Suppressor macrophage treated with lipopolysaccharide for 1 hour (primary cell): ENCODE measurements around the gene MISP3.

Experiments
- DNase-seq, 3 donors: peaks; one replicate each; pipeline ENCODE4 v3.0.0-alpha.2; 2020 to 2022

Gene MISP3

DNA sequence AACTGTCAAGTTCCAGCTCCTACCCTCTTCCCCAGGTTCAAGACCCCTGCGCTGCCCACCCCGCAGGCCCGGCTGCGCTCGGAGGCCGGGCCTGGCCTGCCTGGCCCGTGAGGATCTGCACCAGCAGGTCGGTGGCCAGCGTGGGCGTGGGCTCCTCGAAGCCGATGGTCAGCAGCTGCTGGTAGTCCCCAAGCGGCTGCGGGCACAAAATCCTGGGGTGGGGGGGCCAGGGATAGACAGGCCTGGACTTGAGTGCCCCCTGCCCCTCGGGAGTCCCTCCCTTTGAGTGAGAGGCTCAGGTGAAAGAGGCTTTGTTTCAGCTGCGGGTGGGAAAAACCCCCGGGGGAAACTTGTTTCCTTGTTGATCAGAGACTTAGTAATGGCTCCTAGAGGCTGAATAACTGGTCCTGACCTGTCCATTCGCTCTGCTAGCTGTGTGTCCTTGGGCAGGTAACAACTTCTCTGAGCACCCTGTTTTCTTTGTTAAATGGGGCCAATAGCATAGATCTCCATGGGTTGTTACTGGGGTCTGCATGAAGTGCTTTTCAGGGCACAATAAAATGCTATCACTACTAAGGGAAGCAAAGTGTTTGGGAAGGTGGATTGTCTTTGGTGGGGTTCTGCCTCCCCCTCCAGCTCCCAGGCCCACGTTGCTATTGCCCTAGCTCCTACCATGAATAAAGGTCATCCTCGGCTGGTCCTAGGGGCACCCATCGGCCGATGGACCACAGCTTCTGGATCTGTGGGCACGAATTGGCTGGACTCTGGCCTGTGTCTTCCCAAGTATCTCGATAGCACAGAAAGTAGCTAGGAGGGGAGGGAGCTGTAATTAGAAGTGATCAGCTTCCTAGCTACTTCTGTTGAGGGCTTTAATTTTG, 9.4 kb downstream of the MISP3 start:
- peak; percentile 63 to 82 (median 66) for DNase-seq

DNA sequence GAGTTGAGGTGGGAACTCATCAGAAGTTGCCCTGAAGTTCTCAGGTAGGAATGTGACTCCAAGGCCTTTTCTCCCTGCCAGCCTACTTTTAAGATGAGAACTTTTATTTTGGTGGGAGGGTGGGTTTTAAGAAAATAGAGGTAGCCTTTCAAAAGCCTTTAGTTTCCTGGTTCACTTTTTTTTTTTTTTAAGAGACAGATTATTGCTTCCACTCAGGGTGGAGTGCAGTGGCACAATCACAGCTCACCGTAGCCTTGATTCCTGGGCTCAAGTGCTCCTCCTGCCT, 10.0 kb downstream of the MISP3 start:
- DNase-seq = no peak

GRCh38 chr19:14085309-14085995, 12.9 kb downstream of the MISP3 start, which contains the start of gene C19orf67:
TSS of gene C19orf67 (minus strand) at chr19:14085783. CDS start at chr19:14085627, 156 bp downstream.
- no peak for DNase-seq

DNA sequence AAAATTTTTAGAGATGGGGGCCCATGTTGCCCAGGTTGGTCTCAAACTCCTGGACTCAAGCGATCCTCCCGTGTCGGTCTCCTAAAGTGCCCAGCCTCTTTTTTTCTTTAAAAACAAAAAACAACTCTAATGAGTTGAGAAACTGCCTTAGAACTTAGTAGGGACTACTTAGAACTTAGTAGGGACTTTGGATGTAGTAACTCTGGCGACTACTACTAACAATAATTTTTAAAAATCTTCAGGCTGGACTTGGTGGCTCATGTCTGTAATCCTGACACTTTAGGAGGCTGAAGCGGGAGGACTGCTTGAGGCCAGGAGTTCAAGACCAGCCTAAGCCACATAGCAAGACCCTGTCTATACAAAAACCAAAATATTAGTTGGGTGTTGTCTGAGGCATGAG, 13.5 kb downstream of the MISP3 start:
- DNase-seq = no peak

DNA sequence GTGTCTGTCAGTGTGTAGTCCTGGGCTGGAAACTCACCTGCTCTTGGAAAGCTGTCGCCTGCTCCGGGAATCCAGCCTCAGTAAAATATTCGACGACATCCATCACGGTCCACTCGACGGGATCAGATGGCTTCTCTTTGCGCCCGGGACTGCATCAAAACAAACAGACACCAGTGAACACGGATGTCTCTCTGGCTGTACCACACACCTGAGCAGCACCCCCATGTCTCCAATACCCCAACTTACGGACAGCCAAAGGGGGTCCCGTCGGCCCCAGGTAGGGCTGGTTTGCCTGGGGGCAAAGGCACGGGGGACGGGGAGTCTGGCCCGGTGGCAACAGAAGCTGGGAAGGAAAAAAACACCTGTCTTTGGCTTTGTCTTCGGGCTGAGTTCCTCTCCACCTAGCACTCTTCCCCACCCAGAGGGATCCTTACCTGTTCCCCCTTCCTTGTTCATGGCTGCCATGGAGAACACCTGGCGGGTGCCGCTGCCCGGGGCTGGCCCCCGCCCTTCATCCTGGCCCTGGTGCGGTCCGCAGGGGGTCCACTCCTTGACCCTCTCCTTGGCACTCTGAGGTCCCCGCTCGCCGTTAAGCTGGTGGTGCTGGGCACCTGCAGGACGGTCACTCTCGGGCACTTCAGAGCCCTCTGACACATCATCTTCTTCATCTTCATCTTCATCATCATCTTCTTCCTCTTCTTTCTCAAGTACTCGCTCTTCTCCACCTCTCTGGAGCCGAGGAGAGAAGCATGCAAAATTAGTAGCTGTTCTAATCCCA, 16.2 kb downstream of the MISP3 start:
- no peak for DNase-seq

- DNase-seq = peak in 2 of 3 donors; percentile 20 to 22
Observed at GRCh38 chr19:14089412-14089661, 16.8 kb downstream of the MISP3 start.

DNA sequence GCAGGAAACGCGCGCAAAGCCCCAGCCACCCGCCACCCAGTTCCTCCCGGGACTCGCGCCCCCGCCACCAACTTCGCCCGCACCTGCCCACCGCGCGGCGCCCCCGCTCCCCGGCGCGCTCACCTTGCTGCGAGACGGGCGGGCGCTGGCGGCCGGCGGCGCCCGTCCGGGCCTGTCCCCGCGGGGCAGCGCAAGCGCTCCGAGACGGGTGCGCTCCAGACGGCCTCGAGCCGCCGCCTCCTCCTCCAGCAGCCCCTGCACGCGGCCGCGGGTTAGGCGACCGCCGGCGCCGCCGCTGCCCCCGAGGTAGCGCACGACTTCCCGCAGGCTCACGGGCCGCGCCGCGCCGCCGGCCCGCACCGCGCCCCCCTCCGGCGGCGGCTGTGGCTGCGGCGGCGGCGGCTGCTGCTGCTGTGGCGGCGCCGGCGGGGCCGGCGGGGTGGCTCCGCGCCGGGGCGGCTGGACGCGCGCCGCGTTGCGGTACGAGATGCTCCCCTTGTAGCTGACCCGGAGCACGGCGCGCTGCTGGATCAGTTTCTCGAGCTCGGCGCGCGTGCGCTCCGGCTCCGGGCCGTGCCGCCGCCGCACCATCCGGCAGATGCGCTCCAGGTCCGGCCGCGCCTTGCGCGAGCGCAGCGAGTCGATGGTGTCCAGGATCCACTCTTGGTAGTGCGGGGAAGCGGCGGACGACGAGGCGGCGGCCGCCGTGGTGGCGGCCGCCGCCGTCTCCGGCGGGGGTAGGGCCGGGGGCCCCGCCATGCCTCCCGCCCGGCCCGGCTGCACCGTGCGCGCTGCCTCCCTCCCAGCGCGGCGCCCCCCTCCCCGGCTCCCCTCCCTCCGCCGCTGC, 17.3 kb downstream of the MISP3 start:
- peak; percentile 70 to 85 (median 74) for DNase-seq

DNA sequence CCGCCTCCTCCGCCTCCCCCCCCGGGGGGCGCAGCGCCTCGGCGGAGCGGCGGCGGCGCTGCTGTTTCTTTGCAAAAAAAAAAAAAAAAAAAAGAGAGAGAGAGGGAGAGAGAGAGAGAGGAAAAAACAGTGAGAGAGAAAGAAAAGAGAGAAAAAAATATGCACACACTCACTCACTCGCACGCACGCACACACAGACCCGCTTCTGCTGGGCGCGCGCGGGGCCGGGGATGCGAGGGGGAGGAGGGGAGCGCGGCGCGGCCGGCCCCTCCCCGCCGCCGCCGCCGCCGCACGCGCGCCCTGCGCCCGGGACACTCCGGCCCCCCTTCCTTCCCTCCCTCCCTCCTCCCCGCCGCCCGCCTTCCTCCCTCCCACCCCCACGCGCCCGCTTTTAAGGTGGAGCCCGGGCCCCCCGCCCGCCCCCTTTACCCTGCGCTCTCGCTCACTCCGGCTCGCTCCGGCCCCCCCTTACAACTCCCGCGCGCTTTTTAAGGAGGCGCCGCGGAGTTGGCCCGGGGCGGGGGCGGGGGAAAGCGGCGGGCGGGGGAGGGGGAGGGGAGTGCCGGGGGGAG, 18.0 kb downstream of the MISP3 start, which contains the start of gene SAMD1:
Gene SAMD1, minus strand, starts transcription at position 243 of the 572 bp plus-strand sequence.
- peak; percentile 54 to 91 (median 82) for DNase-seq

DNA sequence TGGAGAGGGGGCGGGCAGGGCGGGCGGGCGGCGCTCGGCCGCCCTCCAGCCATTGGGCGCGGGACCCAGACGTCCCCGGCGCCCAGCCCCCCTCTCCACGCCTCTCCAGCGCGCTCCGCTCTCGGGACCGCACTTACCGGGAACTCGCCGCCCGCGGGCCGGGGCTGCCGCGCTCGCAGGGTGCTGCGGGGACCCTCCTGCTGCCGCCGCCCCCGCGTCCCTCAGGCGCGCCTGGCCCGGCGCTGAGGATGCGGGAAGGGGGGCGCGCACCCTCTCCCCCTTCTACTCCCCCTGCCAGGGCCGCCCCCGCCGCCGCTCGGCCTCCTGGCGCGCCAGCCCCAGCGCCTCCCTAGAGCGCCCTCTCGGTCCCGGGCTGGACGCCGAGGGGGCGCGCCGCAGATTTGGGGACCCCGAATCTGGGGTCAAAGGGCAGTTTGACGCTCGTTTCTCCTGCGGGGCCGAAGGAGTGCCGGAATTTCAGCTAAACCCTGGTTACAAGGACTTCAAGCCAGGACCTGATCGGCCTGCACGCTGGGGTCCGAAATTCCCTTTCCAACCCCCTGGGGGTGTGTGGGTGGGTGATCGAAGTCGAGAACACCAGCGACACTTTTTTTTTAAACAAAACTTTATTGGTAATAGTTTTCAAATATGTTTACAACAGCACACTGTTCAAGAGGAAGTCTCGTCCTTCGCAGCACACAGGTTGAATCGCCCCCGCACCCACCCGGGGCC, 18.7 kb downstream of the MISP3 start:
- DNase-seq = peak; percentile 91 to 95 (median 92)

GRCh38 chr19:14091813-14092462, 19.4 kb downstream of the MISP3 start:
- no peak for DNase-seq

DNA sequence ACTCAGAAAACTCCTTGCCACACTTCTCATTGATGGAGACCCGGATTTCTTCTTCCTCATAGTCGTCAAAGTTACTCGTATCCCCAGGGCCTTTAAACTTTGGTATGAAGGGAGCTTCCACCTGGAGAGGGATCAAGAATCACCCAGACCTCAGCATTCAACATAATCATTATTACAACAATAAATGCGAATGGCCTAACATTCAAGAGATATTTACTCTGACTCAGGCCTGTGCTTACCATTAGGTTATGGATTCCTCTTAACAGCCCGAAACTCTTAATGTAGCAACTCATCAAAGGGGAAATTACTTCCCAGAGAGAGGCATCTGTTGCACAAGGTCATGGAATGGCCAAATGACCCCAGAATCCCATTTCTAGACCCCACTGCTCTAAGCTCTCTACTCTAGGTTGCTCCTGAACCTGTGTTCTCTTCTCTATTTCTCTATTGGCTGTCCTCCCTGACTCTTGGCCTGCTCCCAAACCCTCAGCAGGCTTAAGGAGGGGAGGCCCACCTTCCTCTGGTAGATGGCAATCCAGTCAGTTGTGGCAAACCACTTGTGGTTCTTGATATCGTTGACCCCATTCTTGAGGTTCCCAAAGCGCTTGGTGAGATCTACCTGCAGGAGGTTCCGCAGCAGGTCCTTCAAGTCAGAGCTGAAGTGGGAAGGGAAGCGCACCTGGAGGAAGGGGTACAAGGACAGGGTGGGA, 20.7 kb downstream of the MISP3 start:
- DNase-seq = no peak

- no peak for DNase-seq
Observed at GRCh38 chr19:14094854-14095253, 22.3 kb downstream of the MISP3 start.

GRCh38 chr19:14096272-14096992, 23.8 kb downstream of the MISP3 start:
- DNase-seq = no peak

GRCh38 chr19:14097532-14098151, 25.1 kb downstream of the MISP3 start:
- no peak for DNase-seq

DNA sequence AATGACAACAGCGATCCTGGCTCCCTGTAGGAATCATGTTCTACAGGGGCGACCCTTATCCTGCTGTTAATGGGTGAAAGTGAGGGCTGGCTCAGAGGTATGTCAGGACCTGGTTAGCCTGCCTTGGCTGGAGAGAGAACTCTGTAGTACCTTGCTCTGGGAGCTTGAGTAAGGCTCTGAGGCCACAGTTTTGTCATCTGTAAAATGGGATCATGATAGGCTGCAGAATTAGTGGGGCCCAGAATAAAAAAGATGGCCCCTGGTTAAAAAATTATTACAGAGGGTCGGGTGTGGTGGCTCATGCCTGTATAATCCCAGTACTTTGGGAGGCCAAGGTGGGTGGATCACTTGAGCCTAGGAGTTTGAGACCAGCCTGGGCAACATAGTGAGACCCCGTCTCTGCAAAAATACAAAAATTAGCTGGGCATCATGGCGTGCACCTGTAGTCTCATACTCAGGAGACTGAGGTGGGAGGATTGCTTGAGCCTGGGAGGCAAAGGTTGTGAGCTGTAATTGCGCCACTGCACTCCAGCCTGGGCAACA, 28.5 kb downstream of the MISP3 start:
- no peak for DNase-seq

DNA sequence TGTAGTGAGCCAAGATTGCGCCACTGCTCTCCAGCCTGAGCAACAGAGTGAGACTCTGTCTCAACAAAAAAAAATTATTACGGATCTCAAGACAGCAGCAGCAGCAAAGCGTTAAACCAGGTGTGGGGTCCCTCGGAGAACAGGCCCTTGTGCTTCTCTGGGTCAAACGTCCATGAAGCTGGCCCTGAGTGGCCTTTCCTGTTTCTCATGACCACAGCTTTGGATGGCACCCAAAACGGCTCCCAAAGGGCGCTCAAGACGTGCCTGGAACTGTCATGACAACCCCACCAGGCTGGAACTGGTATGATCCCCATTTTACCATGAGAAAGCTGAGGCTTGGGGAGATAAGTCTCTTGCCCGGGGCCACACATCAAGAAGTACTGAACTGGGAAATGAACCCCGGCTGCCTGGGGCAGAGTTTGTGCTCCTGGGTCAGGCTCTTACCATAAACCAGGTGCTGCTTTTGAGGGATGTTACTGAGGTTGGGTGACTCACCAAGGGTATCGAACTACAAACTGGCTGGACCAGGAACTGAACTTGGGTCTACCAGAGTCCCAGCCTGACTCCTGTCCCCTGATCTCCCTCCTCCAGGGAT, 29.6 kb downstream of the MISP3 start:
- DNase-seq = no peak

- DNase-seq = no peak
Observed at GRCh38 chr19:14102756-14103155, 30.2 kb downstream of the MISP3 start.

DNA sequence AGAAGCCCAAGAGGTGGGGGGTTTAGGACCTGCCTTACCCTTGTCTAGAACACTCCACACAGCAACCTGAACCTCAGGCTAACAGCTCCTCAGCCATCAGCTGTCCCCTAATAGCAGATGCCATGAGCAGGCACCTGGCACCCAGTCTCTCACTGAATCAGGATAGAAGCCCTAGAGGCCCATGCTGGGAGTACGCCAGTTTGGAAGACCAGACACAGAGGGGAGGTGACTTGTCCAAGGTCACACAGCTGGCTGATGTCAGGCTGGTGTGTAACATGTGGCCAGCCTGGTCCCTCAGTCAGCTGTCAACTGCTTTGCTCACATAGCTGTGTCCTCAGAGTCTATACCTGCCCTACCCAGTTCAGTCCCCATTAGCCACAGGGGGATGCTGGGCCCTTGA, 30.7 kb downstream of the MISP3 start:
- no peak for DNase-seq

GRCh38 chr19:14105680-14106079, 33.1 kb downstream of the MISP3 start:
- DNase-seq = no peak
